ENCODE results near the gene LMLN. TPM values are rescaled to one million over a fixed set of nuclear protein-coding genes. Genes with fewer than 3 reads are reported as not detected.

The LMLN gene
- total and polyA plus RNA-seq, 2 of the 13 experiments (the other 11 are each of a cell fraction or from before 2014, with no cell fraction given) = 1.2 to 1.8 TPM

DNA sequence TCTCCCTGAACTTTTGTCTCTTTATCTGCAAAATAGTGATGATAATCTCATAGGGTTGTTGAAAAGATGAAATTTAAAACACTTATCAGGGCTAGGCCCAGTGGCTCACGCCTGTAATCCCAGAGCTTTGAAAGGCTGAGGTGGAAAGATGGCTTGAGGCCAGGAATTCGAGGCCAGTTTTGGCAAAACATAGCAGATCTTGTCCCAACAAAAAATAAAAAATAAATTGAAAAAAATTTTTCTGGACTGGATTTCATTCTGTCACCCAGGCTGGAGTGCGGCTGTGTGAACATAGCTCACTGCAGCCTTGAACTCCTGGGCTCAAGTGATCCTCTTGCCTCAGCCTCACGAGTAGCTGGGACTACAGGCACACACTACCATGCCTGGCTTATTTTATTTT is 29.6 kb downstream of the LMLN start:
- Histone ChIP-seq H3K4me1 (ENCODE audit: insufficient read depth, low read length) (peaks cover 4% of the 10 kb centered on the region; the same call in 1 of the 2 replicates), H2AFZ (ENCODE audit: low read length) (no peak overlapping the region), H3K9me3 (ENCODE audit: low read length) (no peaks in the 10 kb centered on the region), H3K4me2 (ENCODE audit: low read depth, low read length) (no peak overlapping the region), H3K4me3 (replicated peaks in 1 of 3; ENCODE audit: insufficient read depth in 1 of 3, low read depth in 2 of 3, low read length in 3 of 3) (no peak overlapping the region), H3K9ac (ENCODE audit: insufficient read depth, low read depth, low read length) (no peak overlapping the region), H3K36me3 (replicated peaks in 1 of 2; ENCODE audit: control insufficient read depth in 1 of 2, insufficient read depth in 2 of 2, low read length in 2 of 2) (no peaks in the 10 kb centered on the region), H3K79me2 (ENCODE audit: insufficient read depth, low read length) (no peaks in the 10 kb centered on the region), H3K27me3 (ENCODE audit: control insufficient read depth in 1 of 2, insufficient read depth in 2 of 2, low read length in 2 of 2) (no peaks in the 10 kb centered on the region), H4K20me1 (ENCODE audit: insufficient read depth, low read length) (no peaks in the 10 kb centered on the region), H3K27ac (ENCODE audit: extremely low read length, insufficient read depth, low read length) (no peak overlapping the region)
- CTCF ChIA-PET (ENCODE audit: low intra/inter-chr PET ratio, low total read pairs) = no interaction called here
- no peak for FAIRE-seq
- POLR2A ChIA-PET = no interaction called here
- in situ Hi-C loops (cut with HindIII; ENCODE audit: extremely low pct_ligation_motif_present, low pct_unique_long_range_greater_than_20kb) (no loop called here), intact Hi-C loops (cut with micrococcal nuclease; ENCODE audit: unreplicated experiment) (no loop called here)
- ATAC-seq = no peak
- BruUV-seq (replicated peaks) = no TSS peak
- TF ChIP-seq ZEB1 (IDR thresholded peaks at IDR 0.05; ENCODE audit: insufficient replicate concordance, low read depth) (no peak), ZNF644 (CRISPR knock-in tag; IDR thresholded peaks at IDR 0.05; ENCODE audit: low read depth) (no peak), ZNF432 (CRISPR knock-in tag; IDR thresholded peaks at IDR 0.05; ENCODE audit: borderline replicate concordance) (no peak), NR3C1 (CRISPR knock-in tag; IDR thresholded peaks at IDR 0.05) (no peak), TBX3 (IDR thresholded peaks at IDR 0.05; ENCODE audit: borderline replicate concordance) (no peak), ZNF569 (CRISPR knock-in tag; IDR thresholded peaks at IDR 0.05; ENCODE audit: borderline replicate concordance) (no peak), ZNF567 (CRISPR knock-in tag; IDR thresholded peaks at IDR 0.05; ENCODE audit: borderline replicate concordance) (no peak), ZNF382 (CRISPR knock-in tag; IDR thresholded peaks at IDR 0.05; ENCODE audit: borderline replicate concordance) (no peak), HNRNPH1 (optimal IDR thresholded peaks at IDR 0.05; ENCODE audit: low read depth, low read length) (no peak), SMC3 (IDR thresholded peaks at IDR 0.05; ENCODE audit: low read length) (no peak), ONECUT2 (CRISPR knock-in tag; IDR thresholded peaks at IDR 0.05) (no peak), IKZF4 (CRISPR knock-in tag; IDR thresholded peaks at IDR 0.05; ENCODE audit: borderline replicate concordance, low read depth, not compliant biosample characterization) (no peak), ZNF891 (CRISPR knock-in tag; IDR thresholded peaks at IDR 0.05) (no peak), ZNF367 (CRISPR knock-in tag; IDR thresholded peaks at IDR 0.05; ENCODE audit: borderline replicate concordance) (no peak), RFX5 (IDR thresholded peaks at IDR 0.05; ENCODE audit: low read depth, low read length) (no peak), ZNF615 (CRISPR knock-in tag; IDR thresholded peaks at IDR 0.05; ENCODE audit: borderline replicate concordance) (no peak), ZNF703 (CRISPR knock-in tag; IDR thresholded peaks at IDR 0.05; ENCODE audit: borderline replicate concordance) (no peak)
- TF ChIP-seq, protein P1, sequence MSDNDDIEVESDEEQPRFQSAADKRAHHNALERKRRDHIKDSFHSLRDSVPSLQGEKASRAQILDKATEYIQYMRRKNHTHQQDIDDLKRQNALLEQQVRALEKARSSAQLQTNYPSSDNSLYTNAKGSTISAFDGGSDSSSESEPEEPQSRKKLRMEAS (IDR thresholded peaks at IDR 0.05) = no peak
- TF ChIP-seq, protein P2, sequence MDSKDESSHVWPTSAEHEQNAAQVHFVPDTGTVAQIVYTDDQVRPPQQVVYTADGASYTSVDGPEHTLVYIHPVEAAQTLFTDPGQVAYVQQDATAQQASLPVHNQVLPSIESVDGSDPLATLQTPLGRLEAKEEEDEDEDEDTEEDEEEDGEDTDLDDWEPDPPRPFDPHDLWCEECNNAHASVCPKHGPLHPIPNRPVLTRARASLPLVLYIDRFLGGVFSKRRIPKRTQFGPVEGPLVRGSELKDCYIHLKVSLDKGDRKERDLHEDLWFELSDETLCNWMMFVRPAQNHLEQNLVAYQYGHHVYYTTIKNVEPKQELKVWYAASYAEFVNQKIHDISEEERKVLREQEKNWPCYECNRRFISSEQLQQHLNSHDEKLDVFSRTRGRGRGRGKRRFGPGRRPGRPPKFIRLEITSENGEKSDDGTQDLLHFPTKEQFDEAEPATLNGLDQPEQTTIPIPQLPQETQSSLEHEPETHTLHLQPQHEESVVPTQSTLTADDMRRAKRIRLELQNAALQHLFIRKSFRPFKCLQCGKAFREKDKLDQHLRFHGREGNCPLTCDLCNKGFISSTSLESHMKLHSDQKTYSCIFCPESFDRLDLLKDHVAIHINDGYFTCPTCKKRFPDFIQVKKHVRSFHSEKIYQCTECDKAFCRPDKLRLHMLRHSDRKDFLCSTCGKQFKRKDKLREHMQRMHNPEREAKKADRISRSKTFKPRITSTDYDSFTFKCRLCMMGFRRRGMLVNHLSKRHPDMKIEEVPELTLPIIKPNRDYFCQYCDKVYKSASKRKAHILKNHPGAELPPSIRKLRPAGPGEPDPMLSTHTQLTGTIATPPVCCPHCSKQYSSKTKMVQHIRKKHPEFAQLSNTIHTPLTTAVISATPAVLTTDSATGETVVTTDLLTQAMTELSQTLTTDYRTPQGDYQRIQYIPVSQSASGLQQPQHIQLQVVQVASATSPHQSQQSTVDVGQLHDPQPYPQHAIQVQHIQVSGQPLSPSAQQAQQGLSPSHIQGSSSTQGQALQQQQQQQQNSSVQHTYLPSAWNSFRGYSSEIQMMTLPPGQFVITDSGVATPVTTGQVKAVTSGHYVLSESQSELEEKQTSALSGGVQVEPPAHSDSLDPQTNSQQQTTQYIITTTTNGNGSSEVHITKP (CRISPR knock-in tag; IDR thresholded peaks at IDR 0.05; ENCODE audit: low read depth) = no peak
- TF ChIP-seq, protein P3, sequence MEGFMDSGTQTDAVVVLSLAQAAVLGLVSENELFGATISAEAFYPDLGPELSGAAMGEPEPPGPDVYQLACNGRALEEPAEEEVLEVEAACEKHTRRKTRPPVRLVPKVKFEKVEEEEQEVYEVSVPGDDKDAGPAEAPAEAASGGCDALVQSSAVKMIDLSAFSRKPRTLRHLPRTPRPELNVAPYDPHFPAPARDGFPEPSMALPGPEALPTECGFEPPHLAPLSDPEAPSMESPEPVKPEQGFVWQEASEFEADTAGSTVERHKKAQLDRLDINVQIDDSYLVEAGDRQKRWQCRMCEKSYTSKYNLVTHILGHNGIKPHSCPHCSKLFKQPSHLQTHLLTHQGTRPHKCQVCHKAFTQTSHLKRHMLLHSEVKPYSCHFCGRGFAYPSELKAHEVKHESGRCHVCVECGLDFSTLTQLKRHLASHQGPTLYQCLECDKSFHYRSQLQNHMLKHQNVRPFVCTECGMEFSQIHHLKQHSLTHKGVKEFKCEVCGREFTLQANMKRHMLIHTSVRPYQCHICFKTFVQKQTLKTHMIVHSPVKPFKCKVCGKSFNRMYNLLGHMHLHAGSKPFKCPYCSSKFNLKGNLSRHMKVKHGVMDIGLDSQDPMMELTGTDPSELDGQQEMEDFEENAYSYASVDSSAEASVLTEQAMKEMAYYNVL (CRISPR knock-in tag; IDR thresholded peaks at IDR 0.05; ENCODE audit: borderline replicate concordance) = no peak
- WGBS (ENCODE audit: low lambda C conversion rate) = 78% methylated on average over 4 of the region's 4 CpGs
- DNase-seq (ENCODE audit: low spot score) = no peak

All from HepG2 (cell line).